Globus pallidus (tissue), 1 donor: ENCODE measurements around the gene CROCC.
"Not testable (repeated sequence)": the region's sequence is repeated elsewhere in the genome, so short reads cannot be mapped to it uniquely, and the experiment has no call there.

ENCODE experiments used
- DNase-seq: peaks from one replicate; pipeline ENCODE4 v3.0.0-alpha.2; 2015; ENCODE audit warnings: low spot score

The CROCC gene

GRCh38 chr1:16916036-16916880 is 5.5 kb upstream of the CROCC start:
- DNase-seq = not testable (repeated sequence)

DNA sequence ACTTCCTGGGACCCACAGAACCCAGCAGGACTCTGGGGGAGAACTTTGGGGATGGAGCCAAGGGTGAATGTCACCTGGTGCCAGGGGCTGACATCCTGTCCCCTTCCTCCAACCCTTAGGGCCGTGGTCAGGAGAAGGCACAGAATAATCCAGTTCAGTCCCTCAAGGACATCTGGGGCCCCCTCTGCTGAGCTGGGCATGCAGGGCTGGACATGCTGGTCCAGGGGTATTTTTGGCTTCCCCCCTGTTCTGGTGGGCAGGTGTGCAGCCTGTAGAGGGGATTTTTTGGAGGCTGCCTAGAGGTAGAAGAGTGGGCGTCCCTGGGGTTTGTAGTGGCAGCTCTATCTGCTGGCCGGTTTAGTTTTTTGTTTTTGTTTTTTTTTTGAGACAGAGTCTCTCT is 3.4 kb upstream of the CROCC start:
- DNase-seq = no peak

DNA sequence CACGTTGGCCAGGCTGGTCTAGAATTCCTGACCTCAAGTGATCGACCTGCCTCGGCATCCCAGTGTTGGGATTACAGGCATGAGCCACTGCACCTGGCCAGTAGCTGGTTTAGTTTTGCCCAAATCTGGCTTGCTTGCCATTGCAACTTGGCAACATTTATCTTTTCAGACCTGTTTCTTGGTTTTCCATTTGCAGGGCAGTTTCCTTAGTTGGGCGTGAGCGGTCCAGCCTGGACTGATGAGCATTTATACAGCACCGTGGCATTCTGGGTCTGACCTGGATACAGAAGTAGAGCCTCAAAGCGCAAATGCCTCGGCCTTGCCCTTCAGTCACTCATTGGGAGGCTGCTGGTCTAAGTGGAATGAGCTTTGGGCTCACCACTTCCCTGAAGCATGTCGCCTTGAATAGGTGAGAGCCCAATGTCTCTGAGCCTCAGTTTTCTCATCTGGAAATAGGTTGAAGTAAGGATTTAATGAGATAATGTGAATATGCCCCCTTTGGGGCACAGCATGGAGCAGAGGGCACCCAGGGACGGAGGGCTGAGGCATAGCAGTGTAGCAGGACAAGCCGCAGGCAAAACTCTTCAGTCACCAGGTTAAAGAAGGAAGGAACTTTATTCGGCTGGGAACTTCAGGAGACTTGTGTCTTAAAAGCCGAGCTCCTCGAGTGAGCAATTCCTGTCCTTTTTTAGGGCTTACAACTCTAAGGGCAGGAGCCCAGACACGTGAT is 2.6 kb upstream of the CROCC start:
- not testable (repeated sequence) for DNase-seq

DNA sequence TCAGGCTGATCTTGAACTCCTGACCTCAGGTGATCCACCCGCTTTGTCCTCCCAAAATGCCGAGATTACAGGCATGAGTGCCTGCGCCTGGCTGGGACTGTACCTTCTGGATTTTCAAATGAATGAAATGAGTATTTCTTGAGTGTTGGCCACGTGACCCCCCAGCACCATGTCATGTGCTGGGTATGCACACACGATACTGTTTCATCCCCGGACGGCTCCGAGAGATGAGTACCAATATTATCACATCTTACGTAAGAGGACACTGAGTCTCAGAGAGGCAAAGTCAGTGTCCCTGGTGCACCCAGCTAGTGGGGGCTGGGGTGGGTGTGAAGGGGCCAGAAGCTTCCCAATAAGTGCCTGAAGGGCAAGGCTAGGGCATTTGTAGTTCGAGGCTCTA is 780 bp upstream of the CROCC start:
- DNase-seq = no peak

DNA sequence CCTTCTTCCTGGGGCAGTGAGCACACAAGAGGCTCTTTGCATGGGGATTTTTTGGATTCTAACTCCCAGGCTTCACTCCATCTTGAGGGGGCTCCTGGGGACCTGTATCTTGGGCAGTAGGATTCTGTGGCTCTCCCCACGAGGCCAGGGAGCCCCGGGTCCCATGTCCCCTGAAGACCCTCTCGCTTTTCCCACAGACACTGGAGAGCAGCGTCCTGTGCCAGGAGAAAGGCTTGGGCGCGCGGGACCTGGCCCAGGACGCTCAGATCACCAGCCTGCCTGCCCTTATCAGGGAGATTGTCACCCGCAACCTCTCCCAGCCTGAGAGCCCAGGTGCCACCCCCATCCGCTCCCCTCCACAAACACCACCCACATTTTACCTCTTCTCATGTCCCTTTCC is 735 bp downstream of the CROCC start:
- no peak for DNase-seq

DNA sequence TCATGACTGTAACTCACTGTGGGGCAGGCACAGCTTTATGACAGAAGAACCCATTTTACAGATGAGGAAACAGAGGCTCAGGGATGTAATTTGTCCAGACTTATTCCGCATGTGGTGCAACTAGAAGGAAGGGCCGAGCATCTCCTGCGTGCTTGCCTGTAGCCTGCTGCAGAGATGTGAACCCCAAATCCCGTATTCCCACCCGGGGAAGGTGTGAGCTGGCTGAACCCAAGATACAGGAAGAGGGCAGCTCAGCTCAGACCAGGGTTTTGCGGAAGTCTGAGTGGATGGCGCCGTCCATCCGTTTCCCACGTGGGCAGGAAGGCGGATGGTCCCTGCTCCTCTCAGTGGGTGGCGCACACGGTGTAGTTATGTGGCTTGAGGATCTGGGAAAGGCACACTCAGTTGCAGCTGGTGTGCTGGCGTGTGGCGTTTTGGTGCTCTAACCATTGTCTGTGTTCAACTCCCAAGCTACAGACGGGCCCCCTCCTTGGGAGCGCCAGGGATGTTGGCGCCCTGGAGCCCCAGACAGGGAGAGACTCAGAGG is 1.2 kb downstream of the CROCC start:
- DNase-seq = no peak

- DNase-seq = no peak
Observed at GRCh38 chr1:16924216-16924918, 2.6 kb downstream of the CROCC start.

GRCh38 chr1:16924919-16925477 is 3.3 kb downstream of the CROCC start:
- DNase-seq = no peak

GRCh38 chr1:16925635-16926490 is 4.1 kb downstream of the CROCC start:
- DNase-seq = no peak

DNA sequence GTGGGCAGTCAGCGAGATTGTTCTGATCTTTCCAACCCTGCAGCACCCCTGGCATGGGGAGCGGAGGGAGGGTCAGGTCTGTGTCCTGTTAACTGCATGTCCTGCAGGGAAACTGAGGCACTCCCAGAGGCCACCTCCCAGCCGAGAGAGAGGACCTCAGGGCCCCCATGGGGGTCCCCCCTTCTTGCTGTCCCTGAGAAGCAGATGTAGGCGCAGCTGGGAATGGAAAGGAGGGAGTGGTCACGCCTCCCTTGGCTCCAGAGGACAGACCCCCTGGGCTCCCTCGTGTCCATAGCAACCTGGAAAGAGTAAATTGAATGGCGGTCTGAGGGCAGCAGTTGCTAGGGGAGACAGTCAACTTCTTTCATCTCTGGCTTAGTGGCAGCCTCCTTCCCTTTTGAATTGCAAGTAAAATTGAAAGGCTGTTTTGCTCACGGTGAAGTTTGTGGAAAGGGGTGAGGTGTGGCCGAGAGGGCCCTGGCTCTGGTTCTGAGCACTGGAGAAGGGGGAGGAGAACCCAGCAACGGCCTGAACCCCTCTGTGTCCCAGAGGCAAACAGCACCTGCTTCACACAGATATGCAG is 4.9 kb downstream of the CROCC start:
- DNase-seq = no peak

GRCh38 chr1:16927256-16927655 is 5.5 kb downstream of the CROCC start:
- DNase-seq = no peak

GRCh38 chr1:16927711-16928485 is 6.2 kb downstream of the CROCC start:
- no peak for DNase-seq

GRCh38 chr1:16929146-16930041 is 7.7 kb downstream of the CROCC start:
- not testable (repeated sequence) for DNase-seq

GRCh38 chr1:16931206-16931934 is 9.6 kb downstream of the CROCC start:
- not testable (repeated sequence) for DNase-seq

DNA sequence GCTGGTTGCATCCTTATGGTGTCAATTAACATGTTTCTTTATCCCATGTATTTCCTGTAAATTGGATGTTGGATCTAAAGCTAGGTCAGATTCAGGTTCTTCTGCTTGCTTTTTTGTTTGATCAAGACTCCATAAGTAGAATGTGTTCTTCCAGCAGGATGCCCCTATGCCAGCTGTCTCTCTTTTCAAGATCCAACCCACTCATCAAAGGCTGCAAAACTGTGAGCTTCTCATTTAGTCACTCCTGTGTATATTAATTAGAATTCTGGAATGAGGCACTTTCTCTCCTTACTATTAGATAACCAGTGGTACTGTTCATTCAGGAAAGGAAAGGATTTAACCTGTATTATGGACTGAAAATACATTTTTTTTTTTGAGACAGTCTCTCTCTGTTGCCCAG is 12.2 kb downstream of the CROCC start:
- DNase-seq = not testable (repeated sequence)

DNA sequence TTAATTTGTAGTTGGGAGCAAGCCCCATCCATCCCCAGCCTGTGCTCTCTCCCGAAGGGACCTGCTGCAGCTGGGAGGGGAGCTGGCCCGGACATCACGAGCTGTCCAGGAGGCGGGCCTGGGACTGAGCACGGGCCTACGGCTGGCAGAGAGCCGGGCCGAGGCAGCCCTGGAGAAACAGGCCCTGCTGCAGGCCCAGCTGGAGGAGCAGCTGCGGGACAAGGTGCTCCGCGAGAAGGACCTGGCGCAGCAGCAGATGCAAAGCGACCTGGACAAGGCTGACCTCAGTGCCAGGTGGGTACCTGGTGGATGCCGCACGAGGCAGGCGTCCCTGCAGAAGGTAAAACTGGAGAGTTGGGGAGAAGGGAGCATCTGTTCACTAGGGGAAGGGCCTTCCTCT is 14.8 kb downstream of the CROCC start:
- DNase-seq = not testable (repeated sequence)

DNA sequence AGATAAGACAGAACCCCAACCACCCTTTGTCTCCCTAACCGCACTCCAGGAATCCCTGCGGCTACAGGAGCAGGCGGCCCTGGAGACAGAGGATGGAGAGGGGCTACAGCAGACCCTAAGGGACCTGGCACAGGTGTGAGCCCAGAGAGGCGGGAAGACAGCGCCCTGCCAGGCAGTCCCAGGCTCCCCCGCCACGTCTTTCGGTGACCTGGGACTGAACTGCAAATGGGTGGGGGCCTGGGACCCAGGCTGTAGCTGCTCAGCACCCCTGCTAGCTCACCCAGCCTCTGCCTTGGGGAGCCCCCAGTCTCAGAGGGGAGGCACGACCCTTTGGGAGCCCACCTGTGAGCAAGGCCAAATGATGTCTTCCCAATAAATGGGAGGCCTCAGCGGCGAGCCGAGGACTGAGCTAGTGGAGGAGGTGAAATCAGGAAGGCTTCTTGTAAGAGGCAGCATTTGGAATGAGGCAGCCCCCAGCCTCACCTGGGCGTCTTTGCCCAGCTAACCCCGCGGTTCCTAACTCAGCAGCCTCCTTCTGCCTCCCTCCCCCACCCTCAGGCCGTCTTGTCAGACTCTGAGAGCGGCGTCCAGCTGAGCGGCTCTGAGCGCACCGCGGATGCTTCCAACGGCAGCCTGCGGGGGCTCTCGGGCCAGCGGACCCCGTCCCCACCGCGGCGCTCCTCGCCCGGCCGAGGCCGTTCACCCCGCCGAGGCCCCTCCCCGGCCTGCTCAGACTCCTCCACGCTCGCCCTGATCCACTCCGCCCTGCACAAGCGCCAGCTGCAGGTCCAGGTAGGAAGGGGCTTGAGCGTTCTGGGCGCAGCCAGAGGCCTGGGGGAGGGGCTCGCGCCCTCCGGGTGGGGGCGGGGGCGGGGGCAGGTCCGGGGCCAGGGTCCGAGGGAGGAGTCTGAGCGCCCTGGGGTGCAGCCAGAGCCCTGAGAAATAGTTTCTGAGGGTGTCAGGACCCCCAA is 16.9 kb downstream of the CROCC start:
- no peak for DNase-seq
